Measurements from ENCODE around the gene NOS1.

Gene NOS1

GRCh38 chr12:117166107-117166506 is 195.3 kb downstream of the NOS1 start:
- no peak for DNase-seq

- peak; percentile 57 for DNase-seq
These were observed 196.1 kb downstream of the NOS1 start for GRCh38 chr12:117165342-117165741.

- DNase-seq: no peak
These were observed 198.8 kb downstream of the NOS1 start for GRCh38 chr12:117162633-117163032.

- DNase-seq: no peak
These were observed 199.3 kb downstream of the NOS1 start for GRCh38 chr12:117162167-117162539.

- DNase-seq: no peak
These were observed 199.8 kb downstream of the NOS1 start for GRCh38 chr12:117161460-117162166.

GRCh38 chr12:117159674-117160073 is 201.8 kb downstream of the NOS1 start:
- no peak for DNase-seq

GRCh38 chr12:117158911-117159553 is 202.4 kb downstream of the NOS1 start:
- DNase-seq: no peak

All from NCI-H2081 treated with DMSO at 0.1 percent for 48 hours (cell line).